GM13976 (cell line): ENCODE data around the gene ATG5.

Experiments
- DNase-seq: peaks from one replicate; pipeline ENCODE4 v3.0.0; 2012; ENCODE audit warnings: low spot score
- CTCF ChIP-seq: IDR thresholded peaks from 2 replicates; pipeline ENCODE4 v1.5.1; 2012; ENCODE audit warnings: borderline replicate concordance, mild to moderate bottlenecking; ENCODE audit not compliant: insufficient read depth; ENCODE audit errors: extremely low read depth, missing control alignments, control extremely low read depth
- in situ Hi-C: fragments of 300-500 bp; cut with MboI; formaldehyde crosslinking; loops from one replicate; pipeline ENCODE4 v1.12.0; 2022; ENCODE audit warnings: low sequenced_read_pairs, mixed read lengths, inconsistent platforms; ENCODE audit not compliant: unreplicated experiment

ATG5 gene

GRCh38 chr6:106315765-106316374 is 9.7 kb downstream of the ATG5 start:
- in situ Hi-C loops: no loop called here
- TF ChIP-seq CTCF: no peak
- no peak for DNase-seq

- in situ Hi-C loops: no loop called here
- no peak for DNase-seq
Measured at GRCh38 chr6:106309766-106310373, 15.7 kb downstream of the ATG5 start.

GRCh38 chr6:106308985-106309384 is 16.6 kb downstream of the ATG5 start:
- no peak for DNase-seq
- no peak for TF ChIP-seq CTCF
- in situ Hi-C loops: no loop called here

More at GRCh38 chr6:106309766-106310373, 15.7 kb downstream of the ATG5 start:
- no peak for TF ChIP-seq CTCF

- TF ChIP-seq CTCF: no peak
- DNase-seq: no peak
- in situ Hi-C loops: no loop called here
Measured at GRCh38 chr6:106305740-106306139, 19.8 kb downstream of the ATG5 start.

GRCh38 chr6:106300944-106301343 is 24.6 kb downstream of the ATG5 start:
- in situ Hi-C loops: no loop called here
- peak; percentile 34 for TF ChIP-seq CTCF
- peak; percentile 23 for DNase-seq

- in situ Hi-C loops: no loop called here
- TF ChIP-seq CTCF: no peak
- DNase-seq: no peak
Measured at GRCh38 chr6:106300020-106300780, 25.4 kb downstream of the ATG5 start.
